K562 (cell line): ENCODE results near the gene CTDSP2. TPM values are rescaled to one million over a fixed set of nuclear protein-coding genes. Genes with fewer than 3 reads are reported as not detected.

Source experiments
- ELF1 ChIP-seq: fragments of 200-800 bp; sonication (Bioruptor generic); IDR thresholded peaks from 2 replicates; pipeline ENCODE4 v1.6.1; 2016; ENCODE audit warnings: missing genetic modification characterization, missing compliant biosample characterization
- ELF2 ChIP-seq: fragments of 250-450 bp; sonication (Bioruptor Pico); IDR thresholded peaks from 2 replicates; pipeline ENCODE4 v1.5.0; 2021; ENCODE audit warnings: mild to moderate bottlenecking
- JUNB ChIP-seq: fragments of 450-650 bp; formaldehyde crosslinking; conservative IDR thresholded peaks from 2 replicates; pipeline ENCODE4 v1.4.0; 2020; ENCODE audit warnings: mild to moderate bottlenecking
- KLF1 ChIP-seq: fragments of 450-650 bp; IDR thresholded peaks from 2 replicates; pipeline ENCODE4 v1.6.1; 2016; ENCODE audit warnings: missing genetic modification characterization, missing compliant biosample characterization
- PHF21A ChIP-seq: fragments of 450-650 bp; IDR thresholded peaks from 2 replicates; pipeline ENCODE4 v1.6.1; 2017; ENCODE audit warnings: low read depth, borderline replicate concordance
- POLR2B ChIP-seq: fragments of 450-650 bp; IDR thresholded peaks from 2 replicates; pipeline ENCODE4 v1.6.1; 2018; ENCODE audit warnings: low read depth; ENCODE audit not compliant: partially characterized antibody
- PTTG1 ChIP-seq: fragments of 450-650 bp; IDR thresholded peaks from 2 replicates; pipeline ENCODE4 v1.6.1; 2016; ENCODE audit warnings: low read depth, mild to moderate bottlenecking, missing genetic modification characterization, missing compliant biosample characterization
- SIX5 ChIP-seq, 2 experiments: IDR thresholded peaks; 2 replicates each; pipeline ENCODE4 v1.6.1; 2011; ENCODE audit warnings: low read length in 2 of 2, borderline replicate concordance in 1 of 2, low read depth in 1 of 2, mild to moderate bottlenecking in 1 of 2, moderate library complexity in 1 of 2; ENCODE audit not compliant: insufficient read depth in 1 of 2
- SLC30A9 ChIP-seq: fragments of 250-450 bp; sonication (Bioruptor Pico); IDR thresholded peaks from 2 replicates; pipeline ENCODE4 v1.8.0; 2022; ENCODE audit warnings: mild to moderate bottlenecking, moderate library complexity
- SMARCC2 ChIP-seq: fragments of 450-650 bp; IDR thresholded peaks from 2 replicates; pipeline ENCODE4 v1.6.1; 2017; ENCODE audit warnings: antibody characterized with exemption, moderate library complexity, mild to moderate bottlenecking, low read depth
- SRSF3 ChIP-seq: fragments of 200-400 bp; formaldehyde crosslinking; IDR thresholded peaks from 2 replicates; pipeline ENCODE4 v1.6.1; 2016; ENCODE audit warnings: mild to moderate bottlenecking, low read length, moderate library complexity; ENCODE audit not compliant: insufficient read depth
- ZNF354B ChIP-seq: fragments of 250-450 bp; sonication (Bioruptor Pico); IDR thresholded peaks from 2 replicates; pipeline ENCODE4 v1.4.0; 2020
- ZNF41 ChIP-seq: fragments of 250-450 bp; sonication (Bioruptor Pico); conservative IDR thresholded peaks from 2 replicates; pipeline ENCODE4 v1.4.0; 2020; ENCODE audit warnings: mild to moderate bottlenecking
- polyA plus RNA-seq, 8 experiments: library from polyadenylated mRNA; depleted of rRNA in 4 of 8; stranded (reverse) in 5 of 8; unstranded in 3 of 8; fragments of >200 nt; fragmentation: Nextera tagmentation in 2 of 8; fragmentation: Illumina TruSeq in 1 of 8; extraction: Ambion mirVana in 2 of 8; extraction: Trizol in 1 of 8; gene quantifications; 2 replicates each; pipeline versions ENCODE4 v1.2.1 to v1.2.3, GENCODE V29; 2011 to 2014; ENCODE audit warnings: inconsistent platforms in 1 of 8, missing spikeins in 1 of 8
- total RNA-seq, 7 experiments: library from RNA; depleted of rRNA in 6 of 7; stranded (reverse); fragments of >200 nt in 6 of 7; fragmentation: Illumina TruSeq in 2 of 7; extraction: Trizol in 2 of 7; gene quantifications; 2 replicates each; pipeline versions ENCODE4 v1.2.1 to v1.2.3, GENCODE V29; 2011 to 2021; ENCODE audit warnings: low replicate concordance in 1 of 7
- TF ChIP-seq, protein P1 (sequence below): fragments of 450-650 bp; IDR thresholded peaks from 2 replicates; pipeline ENCODE4 v1.6.1; 2018; ENCODE audit not compliant: partially characterized antibody
- TF ChIP-seq, protein P2 (sequence below): sonication (generic); formaldehyde crosslinking; IDR thresholded peaks from 2 replicates; pipeline ENCODE4 v1.8.0; 2022; ENCODE audit warnings: mild to moderate bottlenecking, missing genetic modification reagents
- TF ChIP-seq, protein P3 (sequence below), 2 experiments: fragments of 450-650 bp; IDR thresholded peaks; 2 replicates each; pipeline ENCODE4 v1.6.1; 2018; ENCODE audit warnings: mild to moderate bottlenecking in 2 of 2, low read depth in 1 of 2; ENCODE audit not compliant: partially characterized antibody in 2 of 2
- TF ChIP-seq, protein P4 (sequence below): fragments of 450-650 bp; IDR thresholded peaks from one replicate; pipeline ENCODE4 v1.6.1; 2018; ENCODE audit warnings: mild to moderate bottlenecking, moderate library complexity; ENCODE audit not compliant: partially characterized antibody

Gene CTDSP2
- total and polyA plus RNA-seq, 9 of the 15 experiments (the other 6 are each of a cell fraction or from before 2014, with no cell fraction given), result 20.4 to 108 (median 47.7) TPM

DNA sequence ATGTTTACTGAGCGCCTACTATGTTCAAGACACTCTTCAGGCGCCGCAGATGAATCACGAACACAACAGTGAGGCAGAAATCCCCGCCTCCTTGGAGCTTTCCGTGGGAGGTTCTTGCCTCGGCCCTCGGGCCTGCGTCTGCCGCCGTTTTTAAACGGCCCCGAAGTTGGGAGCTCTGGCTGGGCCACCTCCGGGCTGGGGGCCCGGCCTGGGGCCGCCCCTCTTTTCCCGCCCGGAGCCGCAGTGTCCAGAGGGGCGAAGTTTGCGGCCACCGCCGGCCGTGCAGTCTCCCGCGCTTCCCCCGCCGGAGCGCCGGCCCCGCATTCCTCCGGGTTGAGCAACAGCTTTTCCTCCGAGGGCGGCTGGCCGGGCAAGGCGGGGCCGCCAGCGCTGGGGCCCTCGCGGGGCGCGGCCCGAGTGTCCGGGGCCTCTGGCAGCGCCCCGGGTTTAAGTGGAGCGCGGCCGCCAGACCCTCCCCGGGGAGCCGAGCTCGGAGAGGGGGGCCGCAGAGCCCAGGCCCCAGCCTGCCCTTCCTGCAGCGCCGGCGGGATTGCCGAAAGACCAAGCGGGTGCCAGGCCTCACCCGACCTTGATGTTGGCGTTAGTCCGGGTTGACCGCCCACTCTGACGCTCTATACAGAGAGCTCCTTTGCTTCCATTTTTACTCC lies 18.7 kb upstream of the CTDSP2 start (continued):
- TF ChIP-seq, protein P1, sequence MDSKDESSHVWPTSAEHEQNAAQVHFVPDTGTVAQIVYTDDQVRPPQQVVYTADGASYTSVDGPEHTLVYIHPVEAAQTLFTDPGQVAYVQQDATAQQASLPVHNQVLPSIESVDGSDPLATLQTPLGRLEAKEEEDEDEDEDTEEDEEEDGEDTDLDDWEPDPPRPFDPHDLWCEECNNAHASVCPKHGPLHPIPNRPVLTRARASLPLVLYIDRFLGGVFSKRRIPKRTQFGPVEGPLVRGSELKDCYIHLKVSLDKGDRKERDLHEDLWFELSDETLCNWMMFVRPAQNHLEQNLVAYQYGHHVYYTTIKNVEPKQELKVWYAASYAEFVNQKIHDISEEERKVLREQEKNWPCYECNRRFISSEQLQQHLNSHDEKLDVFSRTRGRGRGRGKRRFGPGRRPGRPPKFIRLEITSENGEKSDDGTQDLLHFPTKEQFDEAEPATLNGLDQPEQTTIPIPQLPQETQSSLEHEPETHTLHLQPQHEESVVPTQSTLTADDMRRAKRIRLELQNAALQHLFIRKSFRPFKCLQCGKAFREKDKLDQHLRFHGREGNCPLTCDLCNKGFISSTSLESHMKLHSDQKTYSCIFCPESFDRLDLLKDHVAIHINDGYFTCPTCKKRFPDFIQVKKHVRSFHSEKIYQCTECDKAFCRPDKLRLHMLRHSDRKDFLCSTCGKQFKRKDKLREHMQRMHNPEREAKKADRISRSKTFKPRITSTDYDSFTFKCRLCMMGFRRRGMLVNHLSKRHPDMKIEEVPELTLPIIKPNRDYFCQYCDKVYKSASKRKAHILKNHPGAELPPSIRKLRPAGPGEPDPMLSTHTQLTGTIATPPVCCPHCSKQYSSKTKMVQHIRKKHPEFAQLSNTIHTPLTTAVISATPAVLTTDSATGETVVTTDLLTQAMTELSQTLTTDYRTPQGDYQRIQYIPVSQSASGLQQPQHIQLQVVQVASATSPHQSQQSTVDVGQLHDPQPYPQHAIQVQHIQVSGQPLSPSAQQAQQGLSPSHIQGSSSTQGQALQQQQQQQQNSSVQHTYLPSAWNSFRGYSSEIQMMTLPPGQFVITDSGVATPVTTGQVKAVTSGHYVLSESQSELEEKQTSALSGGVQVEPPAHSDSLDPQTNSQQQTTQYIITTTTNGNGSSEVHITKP, result no peak
- TF ChIP-seq POLR2B (no peak), ELF1 (tag) (no peak), PTTG1 (tag) (no peak), SIX5 (IDR thresholded peaks at IDR 0.05; ENCODE audit: borderline replicate concordance in 1 of 2, insufficient read depth in 1 of 2, low read depth in 1 of 2, low read length in 2 of 2) (no peak), ZNF41 (no peak), KLF1 (tag) (0 out of 2 replicates have a peak, but pooled peaks have one; percentile 32), SLC30A9 (CRISPR knock-in tag) (no peak), JUNB (CRISPR knock-in tag) (no peak), ELF2 (CRISPR knock-in tag) (no peak), SMARCC2 (peak; percentile 45; the same call in 1 of the 2 replicates), PHF21A (no peak), ZNF354B (CRISPR knock-in tag) (no peak), SRSF3 (no peak)
- TF ChIP-seq, protein P2, sequence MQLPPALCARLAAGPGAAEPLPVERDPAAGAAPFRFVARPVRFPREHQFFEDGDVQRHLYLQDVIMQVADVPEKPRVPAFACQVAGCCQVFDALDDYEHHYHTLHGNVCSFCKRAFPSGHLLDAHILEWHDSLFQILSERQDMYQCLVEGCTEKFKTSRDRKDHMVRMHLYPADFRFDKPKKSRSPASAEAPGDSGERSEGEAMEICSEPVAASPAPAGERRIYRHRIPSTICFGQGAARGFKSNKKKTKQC, result no peak
- TF ChIP-seq, protein P3, sequence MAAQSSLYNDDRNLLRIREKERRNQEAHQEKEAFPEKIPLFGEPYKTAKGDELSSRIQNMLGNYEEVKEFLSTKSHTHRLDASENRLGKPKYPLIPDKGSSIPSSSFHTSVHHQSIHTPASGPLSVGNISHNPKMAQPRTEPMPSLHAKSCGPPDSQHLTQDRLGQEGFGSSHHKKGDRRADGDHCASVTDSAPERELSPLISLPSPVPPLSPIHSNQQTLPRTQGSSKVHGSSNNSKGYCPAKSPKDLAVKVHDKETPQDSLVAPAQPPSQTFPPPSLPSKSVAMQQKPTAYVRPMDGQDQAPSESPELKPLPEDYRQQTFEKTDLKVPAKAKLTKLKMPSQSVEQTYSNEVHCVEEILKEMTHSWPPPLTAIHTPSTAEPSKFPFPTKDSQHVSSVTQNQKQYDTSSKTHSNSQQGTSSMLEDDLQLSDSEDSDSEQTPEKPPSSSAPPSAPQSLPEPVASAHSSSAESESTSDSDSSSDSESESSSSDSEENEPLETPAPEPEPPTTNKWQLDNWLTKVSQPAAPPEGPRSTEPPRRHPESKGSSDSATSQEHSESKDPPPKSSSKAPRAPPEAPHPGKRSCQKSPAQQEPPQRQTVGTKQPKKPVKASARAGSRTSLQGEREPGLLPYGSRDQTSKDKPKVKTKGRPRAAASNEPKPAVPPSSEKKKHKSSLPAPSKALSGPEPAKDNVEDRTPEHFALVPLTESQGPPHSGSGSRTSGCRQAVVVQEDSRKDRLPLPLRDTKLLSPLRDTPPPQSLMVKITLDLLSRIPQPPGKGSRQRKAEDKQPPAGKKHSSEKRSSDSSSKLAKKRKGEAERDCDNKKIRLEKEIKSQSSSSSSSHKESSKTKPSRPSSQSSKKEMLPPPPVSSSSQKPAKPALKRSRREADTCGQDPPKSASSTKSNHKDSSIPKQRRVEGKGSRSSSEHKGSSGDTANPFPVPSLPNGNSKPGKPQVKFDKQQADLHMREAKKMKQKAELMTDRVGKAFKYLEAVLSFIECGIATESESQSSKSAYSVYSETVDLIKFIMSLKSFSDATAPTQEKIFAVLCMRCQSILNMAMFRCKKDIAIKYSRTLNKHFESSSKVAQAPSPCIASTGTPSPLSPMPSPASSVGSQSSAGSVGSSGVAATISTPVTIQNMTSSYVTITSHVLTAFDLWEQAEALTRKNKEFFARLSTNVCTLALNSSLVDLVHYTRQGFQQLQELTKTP (IDR thresholded peaks at IDR 0.05; ENCODE audit: low read depth in 1 of 2, partially characterized antibody in 2 of 2), result no peak
- TF ChIP-seq, protein P4, sequence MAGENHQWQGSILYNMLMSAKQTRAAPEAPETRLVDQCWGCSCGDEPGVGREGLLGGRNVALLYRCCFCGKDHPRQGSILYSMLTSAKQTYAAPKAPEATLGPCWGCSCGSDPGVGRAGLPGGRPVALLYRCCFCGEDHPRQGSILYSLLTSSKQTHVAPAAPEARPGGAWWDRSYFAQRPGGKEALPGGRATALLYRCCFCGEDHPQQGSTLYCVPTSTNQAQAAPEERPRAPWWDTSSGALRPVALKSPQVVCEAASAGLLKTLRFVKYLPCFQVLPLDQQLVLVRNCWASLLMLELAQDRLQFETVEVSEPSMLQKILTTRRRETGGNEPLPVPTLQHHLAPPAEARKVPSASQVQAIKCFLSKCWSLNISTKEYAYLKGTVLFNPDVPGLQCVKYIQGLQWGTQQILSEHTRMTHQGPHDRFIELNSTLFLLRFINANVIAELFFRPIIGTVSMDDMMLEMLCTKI, result no peak
